AG04450 (cell line): ENCODE results near the gene KLHL41. TPM values are rescaled to one million over a fixed set of nuclear protein-coding genes. Genes with fewer than 3 reads are reported as not detected.

Experiments
- CTCF ChIA-PET: fragments of 300-600, 350-600 bp; formaldehyde crosslinking; extraction: SDS; loops from one replicate; lab custom pipeline; 2022; ENCODE audit warnings: antibody characterized with exemption, inconsistent platforms; lab: Charles Lee
- POLR2A ChIA-PET: fragments of 350-600 bp; formaldehyde crosslinking; extraction: SDS; loops from one replicate; lab custom pipeline; 2021; ENCODE audit warnings: antibody characterized with exemption, inconsistent platforms; lab: Yijun Ruan, JAX
- DNase-seq: peaks from one replicate; pipeline ENCODE4 v3.0.0-alpha.2; 2011; ENCODE audit warnings: low read depth, low spot score
- H3K27ac ChIP-seq: one replicate; pipeline ENCODE4 v1.5.1; 2012; ENCODE audit warnings: low read depth, low read length, control low read depth
- H3K27me3 ChIP-seq: one replicate; pipeline ENCODE4 v1.6.0; 2012; ENCODE audit warnings: low read length; ENCODE audit not compliant: control insufficient read depth, insufficient read depth
- H3K4me3 ChIP-seq: 2 replicates; pipeline ENCODE4 v1.5.1; 2011; ENCODE audit warnings: mild to moderate bottlenecking, low read depth, low read length, control low read depth
- H3K9me3 ChIP-seq: 2 replicates; pipeline ENCODE4 v1.5.1; 2012; ENCODE audit warnings: low read length; ENCODE audit not compliant: control insufficient read depth, insufficient read depth
- polyA minus RNA-seq: library from RNA; depleted of rRNA, polyadenylated mRNA; stranded (reverse); fragments of >200 nt; gene quantifications from 2 replicates; pipeline ENCODE4 v1.2.3, GENCODE V29; 2011; rRNA and poly(A)+ RNA removed
- polyA plus RNA-seq: library from polyadenylated mRNA; depleted of rRNA; stranded (reverse); fragments of >200 nt; gene quantifications from 2 replicates; pipeline ENCODE4 v1.2.3, GENCODE V29; 2011; rRNA removed
- TF ChIP-seq, protein P1 (sequence below): IDR thresholded peaks from 2 replicates; pipeline ENCODE4 v1.5.1; 2011; ENCODE audit warnings: low read depth, low read length, control low read depth, inconsistent platforms

KLHL41 gene
- polyA plus RNA-seq (0.22 and 0.26 TPM in 2 replicates), polyA minus RNA-seq (0.13 and 0.14 TPM in 2 replicates)

DNA sequence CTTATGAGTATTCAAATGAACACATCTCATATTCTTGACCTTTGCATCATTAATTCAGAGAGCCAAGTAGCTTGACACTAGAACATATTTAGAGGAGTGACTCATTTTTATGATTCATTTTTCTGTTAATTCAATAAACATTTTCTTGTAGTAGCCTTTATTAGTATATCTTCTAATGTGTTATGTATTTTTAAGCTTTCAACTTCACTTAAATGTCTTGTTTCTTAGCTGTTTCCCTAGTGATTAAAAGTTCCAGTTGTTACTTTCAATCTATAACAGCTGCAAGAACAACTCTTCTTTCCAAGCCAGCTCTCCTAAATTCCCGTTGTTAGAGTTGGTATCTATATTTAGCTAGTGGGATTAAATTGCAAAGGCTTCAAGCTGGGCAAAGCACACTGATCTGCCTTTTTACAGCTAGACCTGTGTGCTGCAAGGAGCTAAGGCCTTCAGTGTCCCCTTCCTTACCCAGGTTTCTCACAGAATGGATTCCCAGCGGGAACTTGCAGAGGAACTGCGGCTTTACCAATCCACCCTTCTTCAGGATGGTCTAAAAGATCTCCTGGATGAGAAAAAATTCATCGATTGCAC, at the start of gene KLHL41:
TSS of gene KLHL41 (plus strand) at position 405 of the 588 bp plus-strand sequence. CDS start at position 482, 77 bp downstream.
- no peak for DNase-seq
- TF ChIP-seq, protein P1, sequence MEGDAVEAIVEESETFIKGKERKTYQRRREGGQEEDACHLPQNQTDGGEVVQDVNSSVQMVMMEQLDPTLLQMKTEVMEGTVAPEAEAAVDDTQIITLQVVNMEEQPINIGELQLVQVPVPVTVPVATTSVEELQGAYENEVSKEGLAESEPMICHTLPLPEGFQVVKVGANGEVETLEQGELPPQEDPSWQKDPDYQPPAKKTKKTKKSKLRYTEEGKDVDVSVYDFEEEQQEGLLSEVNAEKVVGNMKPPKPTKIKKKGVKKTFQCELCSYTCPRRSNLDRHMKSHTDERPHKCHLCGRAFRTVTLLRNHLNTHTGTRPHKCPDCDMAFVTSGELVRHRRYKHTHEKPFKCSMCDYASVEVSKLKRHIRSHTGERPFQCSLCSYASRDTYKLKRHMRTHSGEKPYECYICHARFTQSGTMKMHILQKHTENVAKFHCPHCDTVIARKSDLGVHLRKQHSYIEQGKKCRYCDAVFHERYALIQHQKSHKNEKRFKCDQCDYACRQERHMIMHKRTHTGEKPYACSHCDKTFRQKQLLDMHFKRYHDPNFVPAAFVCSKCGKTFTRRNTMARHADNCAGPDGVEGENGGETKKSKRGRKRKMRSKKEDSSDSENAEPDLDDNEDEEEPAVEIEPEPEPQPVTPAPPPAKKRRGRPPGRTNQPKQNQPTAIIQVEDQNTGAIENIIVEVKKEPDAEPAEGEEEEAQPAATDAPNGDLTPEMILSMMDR: no peak
- peaks cover 15% of the 10 kb centered on the region; the same call in 1 of the 2 replicates for H3K9me3 ChIP-seq
- H3K4me3 ChIP-seq: no peak within 1 kb of the TSS
- no peak within 1 kb of the TSS for H3K27ac ChIP-seq
- CTCF ChIA-PET: interaction anchor here (1.0 kb wide), 1 partner anchor 19 kb away, joined by 6 read pairs; no protein-coding TSS in a partner anchor
- POLR2A ChIA-PET: no interaction called here
- no peaks in the 10 kb centered on the region for H3K27me3 ChIP-seq

DNA sequence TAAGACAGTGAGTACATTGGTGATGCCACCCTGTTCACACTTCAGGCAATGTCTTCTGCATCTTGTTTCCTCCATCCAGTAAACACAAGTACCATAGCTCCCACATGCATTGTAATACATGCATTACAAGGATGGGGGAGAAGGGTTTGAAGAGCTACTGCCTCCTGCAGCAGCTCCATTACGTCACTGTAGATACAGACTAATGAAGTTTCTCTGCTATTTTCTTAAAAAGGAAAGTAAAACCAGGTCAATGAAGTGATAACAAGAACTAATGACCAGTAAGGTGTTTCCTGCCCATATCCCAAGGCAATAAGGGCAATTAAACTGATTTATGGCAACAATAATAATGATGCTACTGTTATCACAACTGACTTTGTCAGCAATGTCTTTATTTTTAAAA, 48.4 kb upstream of the KLHL41 start:
- DNase-seq: no peak
- H3K4me3 ChIP-seq: no peak overlapping the region
- no peaks in the 10 kb centered on the region for H3K27me3 ChIP-seq
- TF ChIP-seq, protein P1: no peak
- POLR2A ChIA-PET: no interaction called here
- CTCF ChIA-PET: interaction anchor here (1.1 to 1.8 kb wide), 2 partner anchors 9 to 67 kb away, joined by 3 to 15 read pairs; no protein-coding TSS in a partner anchor
- no peak overlapping the region for H3K27ac ChIP-seq
- H3K9me3 ChIP-seq: no peaks in the 10 kb centered on the region

DNA sequence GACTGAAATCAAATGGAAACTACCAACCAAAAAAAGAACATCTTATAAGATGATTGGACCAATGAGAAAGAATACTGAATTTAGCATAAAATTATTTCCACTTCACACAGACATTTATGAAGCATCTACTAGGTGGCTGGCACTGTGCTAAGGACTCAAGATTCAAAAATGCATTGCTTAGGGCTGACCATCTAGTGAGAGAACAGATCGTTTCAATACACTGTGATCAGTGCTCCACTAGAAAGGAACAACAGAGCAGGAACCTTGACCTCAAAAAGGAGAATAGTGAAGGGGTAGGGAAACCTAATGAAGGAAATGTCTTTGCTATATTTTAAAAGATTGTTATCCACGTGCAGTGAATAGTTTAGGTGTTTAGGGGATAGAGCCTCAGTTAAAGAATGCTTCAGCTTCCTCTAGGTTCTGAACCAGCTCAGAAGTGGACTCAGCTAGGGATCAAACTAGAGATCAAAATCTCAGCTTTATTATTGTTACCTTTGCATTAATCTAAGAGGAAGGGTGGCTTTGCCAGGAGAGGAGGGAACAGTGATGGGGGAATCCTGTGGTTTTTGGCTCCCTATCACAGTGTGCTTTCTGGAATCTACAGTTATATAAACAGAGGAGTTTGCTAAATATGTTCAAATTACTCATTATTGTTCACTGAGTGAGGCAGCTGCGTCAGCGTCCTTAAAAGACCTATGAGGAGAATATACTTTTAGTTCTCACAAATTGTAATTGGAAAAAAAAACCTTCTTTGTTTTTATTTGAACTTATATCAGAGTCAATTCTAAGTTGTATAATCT, 46.4 kb upstream of the KLHL41 start:
- ChIA-PET CTCF (interaction anchor here (1.2 to 3.0 kb wide), 3 partner anchors 11 to 65 kb away, joined by 4 to 36 read pairs (median 8); partner anchors contain the start of gene BBS5), POLR2A (interaction anchor here (0.7 to 2.0 kb wide), 3 partner anchors 12 to 365 kb away, joined by 3 to 4 read pairs (median 3); partner anchors contain the start of gene UBR3)
- no peaks in the 10 kb centered on the region for H3K9me3 ChIP-seq
- H3K27ac ChIP-seq: peak overlapping the region; percentile 49
- peak; percentile 61 for DNase-seq
- H3K27me3 ChIP-seq: no peaks in the 10 kb centered on the region
- TF ChIP-seq, protein P1: no peak
- no peak overlapping the region for H3K4me3 ChIP-seq

DNA sequence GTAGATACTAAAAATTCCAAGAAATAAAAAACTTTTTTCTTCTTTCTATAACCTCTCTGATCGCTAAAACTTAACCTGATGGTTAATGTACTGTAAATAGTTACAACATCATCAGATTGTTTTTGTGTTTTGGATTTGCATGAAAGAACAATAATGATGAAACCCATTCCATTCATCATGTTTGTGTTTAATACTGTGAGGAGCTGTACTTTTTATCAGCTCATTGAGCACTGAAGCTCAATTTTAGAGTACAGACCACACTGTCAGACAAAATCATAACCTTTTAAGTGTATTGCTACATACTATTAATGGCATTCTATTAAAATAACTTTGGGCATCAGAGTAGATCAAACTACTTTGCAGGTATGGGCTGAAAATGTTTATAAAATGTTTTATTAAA, 45.0 kb upstream of the KLHL41 start:
- TF ChIP-seq, protein P1: no peak
- Histone ChIP-seq H3K9me3 (no peaks in the 10 kb centered on the region), H3K27ac (no peak overlapping the region), H3K4me3 (no peak overlapping the region), H3K27me3 (no peaks in the 10 kb centered on the region)
- CTCF ChIA-PET: interaction anchor here (0.7 to 3.0 kb wide), 3 partner anchors 13 to 118 kb away, joined by 4 to 36 read pairs (median 5); partner anchors contain the start of gene BBS5
- DNase-seq: no peak
- POLR2A ChIA-PET: interaction anchor here (2.0 kb wide), 1 partner anchor 363 kb away, joined by 4 read pairs; the partner anchor contains the start of gene UBR3
